ENCODE results near the gene PTPRJ.
"Not testable (repeated sequence)": the region's sequence is repeated elsewhere in the genome, so short reads cannot be mapped to it uniquely, and the experiment has no call there.

Gene PTPRJ

GRCh38 chr11:48017105-48017830 lies 36.9 kb downstream of the PTPRJ start:
- DNase-seq (ENCODE audit: low read depth in 1 of 2, low spot score in 1 of 2): no peak

GRCh38 chr11:48017831-48018527 lies 37.6 kb downstream of the PTPRJ start:
- no peak for DNase-seq (ENCODE audit: low read depth in 1 of 2, low spot score in 1 of 2)

- DNase-seq (ENCODE audit: low read depth in 1 of 2, low spot score in 1 of 2): no peak
Measured at GRCh38 chr11:48018528-48019216, 38.3 kb downstream of the PTPRJ start.

GRCh38 chr11:48019217-48019584 lies 38.8 kb downstream of the PTPRJ start:
- DNase-seq (ENCODE audit: low read depth in 1 of 2, low spot score in 1 of 2): no peak

- DNase-seq (ENCODE audit: low read depth in 1 of 2, low spot score in 1 of 2): no peak
Measured at GRCh38 chr11:48019595-48019994, 39.2 kb downstream of the PTPRJ start.

GRCh38 chr11:48020092-48020755 lies 39.9 kb downstream of the PTPRJ start:
- peak in 1 of 2 donors; percentile 45 for DNase-seq (ENCODE audit: low read depth in 1 of 2, low spot score in 1 of 2)

GRCh38 chr11:48021201-48021820 lies 41.0 kb downstream of the PTPRJ start:
- not testable (repeated sequence) for DNase-seq (ENCODE audit: low read depth in 1 of 2, low spot score in 1 of 2)

GRCh38 chr11:48022445-48022844 lies 42.1 kb downstream of the PTPRJ start:
- no peak for DNase-seq (ENCODE audit: low read depth in 1 of 2, low spot score in 1 of 2)

- not testable (repeated sequence) for DNase-seq (ENCODE audit: low read depth in 1 of 2, low spot score in 1 of 2)
Measured at GRCh38 chr11:48023608-48024007, 43.2 kb downstream of the PTPRJ start.

GRCh38 chr11:48024635-48025071 lies 44.3 kb downstream of the PTPRJ start:
- no peak for DNase-seq (ENCODE audit: low read depth in 1 of 2, low spot score in 1 of 2)

GRCh38 chr11:48025293-48025983 lies 45.1 kb downstream of the PTPRJ start:
- DNase-seq (ENCODE audit: low read depth in 1 of 2, low spot score in 1 of 2): no peak

GRCh38 chr11:48025984-48026340 lies 45.6 kb downstream of the PTPRJ start:
- DNase-seq (ENCODE audit: low read depth in 1 of 2, low spot score in 1 of 2): no peak

GRCh38 chr11:48028914-48029680 lies 48.7 kb downstream of the PTPRJ start:
- no peak for DNase-seq (ENCODE audit: low read depth in 1 of 2, low spot score in 1 of 2)

- DNase-seq (ENCODE audit: low read depth in 1 of 2, low spot score in 1 of 2): no peak
Measured at GRCh38 chr11:48029681-48030290, 49.4 kb downstream of the PTPRJ start.

- DNase-seq (ENCODE audit: low read depth in 1 of 2, low spot score in 1 of 2): no peak
Measured at GRCh38 chr11:48031602-48032001, 51.2 kb downstream of the PTPRJ start.

GRCh38 chr11:48032721-48033120 lies 52.4 kb downstream of the PTPRJ start:
- DNase-seq (ENCODE audit: low read depth in 1 of 2, low spot score in 1 of 2): no peak

- no peak for DNase-seq (ENCODE audit: low read depth in 1 of 2, low spot score in 1 of 2)
Measured at GRCh38 chr11:48033918-48034341, 53.6 kb downstream of the PTPRJ start.

GRCh38 chr11:48034926-48035871 lies 54.8 kb downstream of the PTPRJ start:
- DNase-seq (ENCODE audit: low read depth in 1 of 2, low spot score in 1 of 2): no peak

All from activated CD4-positive, alpha-beta T cell treated with anti-CD3 and anti-CD28 coated beads, Interleukin-2, amount 50 U/mL, for 24 hours (primary cell).